Panc1 (cell line): Measurements from ENCODE around the gene OTOP3. TPM values are rescaled to one million over a fixed set of nuclear protein-coding genes. Genes with fewer than 3 reads are reported as not detected.

Experiments
- ATAC-seq: fragments of 200-7000 bp; cut with Tn5 transposase; 2 replicates; pipeline ENCODE4 v1.9.1; 2020; ENCODE audit warnings: mild to moderate bottlenecking, moderate library complexity
- BruUV-seq: library from RNA; stranded (reverse); fragments of 400-500 nt; replicated peaks from 2 replicates; lab custom pipeline; 2021; lab: Mats Ljungman, UMichigan
- CTCF ChIA-PET: fragments of 300-600 bp; sonication (Branson Sonifier 250); formaldehyde crosslinking; loops from one replicate; lab custom pipeline; 2022; ENCODE audit warnings: antibody characterized with exemption; lab: Charles Lee
- POLR2A ChIA-PET: fragments of 300-600 bp; sonication (Branson Sonifier 250); formaldehyde crosslinking; loops from one replicate; lab custom pipeline; 2022; ENCODE audit warnings: antibody characterized with exemption; lab: Charles Lee
- DNase-seq: peaks from one replicate; pipeline ENCODE4 v3.0.0-alpha.2; 2010; ENCODE audit warnings: low read depth, low spot score
- H3K27ac ChIP-seq: 2 replicates; pipeline ENCODE4 v1.5.1; 2011; ENCODE audit warnings: mild to moderate bottlenecking, low read length, inconsistent platforms
- H3K27me3 ChIP-seq: fragments of 200-500 bp; sonication (Bioruptor generic); 2 replicates; pipeline ENCODE4 v1.6.0; 2014; ENCODE audit warnings: low read length, inconsistent platforms; ENCODE audit not compliant: control insufficient read depth, insufficient read depth
- H3K36me3 ChIP-seq: fragments of 200-500 bp; sonication (Bioruptor generic); 2 replicates; pipeline ENCODE4 v1.5.1; 2014; ENCODE audit warnings: inconsistent platforms, mild to moderate bottlenecking, low read length, moderate library complexity; ENCODE audit not compliant: control insufficient read depth, insufficient read depth
- H3K4me1 ChIP-seq: 2 replicates; pipeline ENCODE4 v1.5.1; 2011; ENCODE audit warnings: inconsistent platforms, mild to moderate bottlenecking, low read length, moderate library complexity; ENCODE audit not compliant: control insufficient read depth, insufficient read depth
- H3K4me3 ChIP-seq, 2 experiments: 2 replicates each; pipeline ENCODE4 v1.5.1; 2011 to 2012; ENCODE audit warnings: low read depth in 2 of 2, low read length in 2 of 2, mild to moderate bottlenecking in 2 of 2, inconsistent platforms in 1 of 2, moderate library complexity in 1 of 2
- H3K9me3 ChIP-seq: fragments of 200-500 bp; sonication (Bioruptor generic); 2 replicates; pipeline ENCODE4 v1.5.1; 2014; ENCODE audit warnings: low read depth, mild to moderate bottlenecking, inconsistent platforms, low read length, moderate library complexity; ENCODE audit not compliant: control insufficient read depth, insufficient read depth
- CTCF ChIP-seq: fragments of 450-650 bp; IDR thresholded peaks from 2 replicates; pipeline ENCODE4 v1.5.1; 2017; ENCODE audit warnings: mild to moderate bottlenecking
- POLR2AphosphoS5 ChIP-seq: IDR thresholded peaks from 2 replicates; pipeline ENCODE4 v1.6.1; 2012; ENCODE audit warnings: mild to moderate bottlenecking, low read depth, low read length, moderate library complexity
- SIN3A ChIP-seq: IDR thresholded peaks from 2 replicates; pipeline ENCODE4 v1.6.1; 2012; ENCODE audit warnings: low read depth, mild to moderate bottlenecking, low read length, moderate library complexity, borderline replicate concordance; ENCODE audit not compliant: insufficient read depth
- TCF7L2 ChIP-seq: IDR thresholded peaks from 2 replicates; pipeline ENCODE4 v1.6.1; 2011; ENCODE audit warnings: mild to moderate bottlenecking, low read depth, low read length, inconsistent platforms
- in situ Hi-C: cut with HindIII; loops from 2 replicates; pipeline ENCODE4 v1.10.0; 2016; ENCODE audit warnings: low sequenced_read_pairs, low pct_unique_long_range_greater_than_20kb
- intact Hi-C: fragments of 100-400 bp; cut with micrococcal nuclease; formaldehyde crosslinking; loops from one replicate; pipeline ENCODE4 v1.10.0; 2022; ENCODE audit not compliant: unreplicated experiment
- total RNA-seq: library from RNA; stranded (reverse); gene quantifications from one replicate; pipeline ENCODE4 v1.2.1, GENCODE V29; 2021; ENCODE audit not compliant: unreplicated experiment
- TF ChIP-seq, protein P1 (sequence below), 2 experiments: IDR thresholded peaks; 2 replicates each; pipeline ENCODE4 v1.6.1; 2011 to 2012; ENCODE audit warnings: low read depth in 2 of 2, control low read depth in 1 of 2, low read length in 1 of 2, mild to moderate bottlenecking in 1 of 2, moderate library complexity in 1 of 2; ENCODE audit not compliant: insufficient read depth in 1 of 2

Gene OTOP3
- total RNA-seq, 1 experiment from 2014 or later = not detected

DNA sequence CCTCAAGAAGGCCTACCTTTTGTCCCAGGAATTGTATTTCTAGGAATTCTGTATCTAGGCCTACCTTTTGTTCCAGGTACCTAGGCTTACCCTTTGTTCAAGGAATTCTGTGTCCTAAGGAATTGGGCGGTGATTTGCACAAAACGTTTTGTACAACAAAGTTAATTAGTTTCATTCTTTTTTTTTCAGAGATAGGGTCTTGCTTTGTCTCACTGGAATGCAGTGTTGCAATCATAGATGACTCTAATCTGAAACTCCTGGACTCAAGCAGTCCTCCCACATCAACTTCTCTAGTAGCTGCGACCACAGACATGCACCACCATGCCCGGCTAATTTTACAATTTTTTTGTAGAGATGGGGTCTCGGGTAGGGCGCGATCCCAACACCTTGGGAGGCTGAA, 58.7 kb downstream of the OTOP3 start:
- Histone ChIP-seq H3K9me3 (no peaks in the 10 kb centered on the region), H3K4me3 (no peak overlapping the region), H3K36me3 (no peaks in the 10 kb centered on the region), H3K4me1 (peaks cover 7% of the 10 kb centered on the region), H3K27ac (no peak overlapping the region), H3K27me3 (no peaks in the 10 kb centered on the region)
- intact Hi-C loops (no loop called here), in situ Hi-C loops (no loop called here)
- no peak for DNase-seq
- TF ChIP-seq CTCF = no peak
- ATAC-seq = no peak
- ChIA-PET CTCF (interaction anchor here (1.0 kb wide), 1 partner anchor 33 kb away, joined by 3 read pairs; no protein-coding TSS in a partner anchor), POLR2A (no interaction called here)
- no TSS peak for BruUV-seq

- intact Hi-C loops = no loop called here
- ATAC-seq (no peak), DNase-seq (no peak)
- Histone ChIP-seq H3K9me3 (no peaks in the 10 kb centered on the region), H3K27me3 (no peaks in the 10 kb centered on the region), H3K27ac (no peak overlapping the region), H3K36me3 (no peaks in the 10 kb centered on the region), H3K4me3 (no peak overlapping the region), H3K4me1 (peaks cover 7% of the 10 kb centered on the region)
- ChIA-PET POLR2A (no interaction called here), CTCF (no interaction called here)
- no peak for TF ChIP-seq TCF7L2
- no peak for TF ChIP-seq SIN3A
- no peak for TF ChIP-seq CTCF
- TF ChIP-seq POLR2AphosphoS5 = no peak
- TF ChIP-seq, protein P1, sequence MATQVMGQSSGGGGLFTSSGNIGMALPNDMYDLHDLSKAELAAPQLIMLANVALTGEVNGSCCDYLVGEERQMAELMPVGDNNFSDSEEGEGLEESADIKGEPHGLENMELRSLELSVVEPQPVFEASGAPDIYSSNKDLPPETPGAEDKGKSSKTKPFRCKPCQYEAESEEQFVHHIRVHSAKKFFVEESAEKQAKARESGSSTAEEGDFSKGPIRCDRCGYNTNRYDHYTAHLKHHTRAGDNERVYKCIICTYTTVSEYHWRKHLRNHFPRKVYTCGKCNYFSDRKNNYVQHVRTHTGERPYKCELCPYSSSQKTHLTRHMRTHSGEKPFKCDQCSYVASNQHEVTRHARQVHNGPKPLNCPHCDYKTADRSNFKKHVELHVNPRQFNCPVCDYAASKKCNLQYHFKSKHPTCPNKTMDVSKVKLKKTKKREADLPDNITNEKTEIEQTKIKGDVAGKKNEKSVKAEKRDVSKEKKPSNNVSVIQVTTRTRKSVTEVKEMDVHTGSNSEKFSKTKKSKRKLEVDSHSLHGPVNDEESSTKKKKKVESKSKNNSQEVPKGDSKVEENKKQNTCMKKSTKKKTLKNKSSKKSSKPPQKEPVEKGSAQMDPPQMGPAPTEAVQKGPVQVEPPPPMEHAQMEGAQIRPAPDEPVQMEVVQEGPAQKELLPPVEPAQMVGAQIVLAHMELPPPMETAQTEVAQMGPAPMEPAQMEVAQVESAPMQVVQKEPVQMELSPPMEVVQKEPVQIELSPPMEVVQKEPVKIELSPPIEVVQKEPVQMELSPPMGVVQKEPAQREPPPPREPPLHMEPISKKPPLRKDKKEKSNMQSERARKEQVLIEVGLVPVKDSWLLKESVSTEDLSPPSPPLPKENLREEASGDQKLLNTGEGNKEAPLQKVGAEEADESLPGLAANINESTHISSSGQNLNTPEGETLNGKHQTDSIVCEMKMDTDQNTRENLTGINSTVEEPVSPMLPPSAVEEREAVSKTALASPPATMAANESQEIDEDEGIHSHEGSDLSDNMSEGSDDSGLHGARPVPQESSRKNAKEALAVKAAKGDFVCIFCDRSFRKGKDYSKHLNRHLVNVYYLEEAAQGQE (IDR thresholded peaks at IDR 0.05; ENCODE audit: insufficient read depth in 1 of 2, low read depth in 2 of 2, low read length in 1 of 2) = no peak
- no TSS peak for BruUV-seq
- in situ Hi-C loops = no loop called here
These were observed 60.1 kb downstream of the OTOP3 start for GRCh38 chr17:74995847-74996246.

DNA sequence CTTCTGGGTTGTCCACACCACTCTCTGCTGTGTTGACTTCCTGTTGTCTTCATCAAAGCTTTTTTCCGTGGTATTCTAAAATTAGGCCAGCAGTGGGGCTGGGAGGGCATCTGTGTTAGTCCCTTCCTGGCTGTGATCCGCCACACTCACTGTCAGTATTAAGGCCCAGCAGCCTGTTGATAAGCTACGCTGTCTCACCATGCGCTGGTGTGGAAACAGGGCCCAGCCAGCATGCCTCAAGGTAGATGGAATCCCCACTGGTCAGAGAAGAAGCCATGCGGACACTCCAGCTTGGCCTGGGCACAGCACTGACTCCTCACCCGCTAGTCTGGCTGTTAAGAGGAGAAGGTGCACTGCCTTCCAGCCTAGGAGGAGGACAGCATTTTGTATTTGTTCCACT, 63.1 kb downstream of the OTOP3 start:
- ATAC-seq (no peak), DNase-seq (no peak)
- no peaks in the 10 kb centered on the region for H3K4me1 ChIP-seq
- intact Hi-C loops (no loop called here), in situ Hi-C loops (no loop called here)
- TF ChIP-seq CTCF (no peak), POLR2AphosphoS5 (no peak), SIN3A (no peak), TCF7L2 (no peak)
- TF ChIP-seq, protein P1 (IDR thresholded peaks at IDR 0.05; ENCODE audit: insufficient read depth in 1 of 2, low read depth in 2 of 2, low read length in 1 of 2) = no peak
- POLR2A ChIA-PET = no interaction called here
- no TSS peak for BruUV-seq
- no peaks in the 10 kb centered on the region for H3K36me3 ChIP-seq
- H3K9me3 ChIP-seq = no peaks in the 10 kb centered on the region
- no peaks in the 10 kb centered on the region for H3K27me3 ChIP-seq
- no peak overlapping the region for H3K27ac ChIP-seq
- CTCF ChIA-PET = interaction anchor here (2.4 kb wide), 1 partner anchor 38 kb away, joined by 11 read pairs; no protein-coding TSS in a partner anchor
- H3K4me3 ChIP-seq = no peak overlapping the region
